Kidney epithelial cell (primary cell): ENCODE data around the gene ZNF554. TPM values are rescaled to one million over a fixed set of nuclear protein-coding genes. Genes with fewer than 3 reads are reported as not detected.

Experiments used
- DNase-seq: peaks from one replicate; pipeline ENCODE4 v3.0.0-alpha.2; 2010; ENCODE audit warnings: low read depth
- H3K27me3 ChIP-seq: 2 replicates; pipeline ENCODE4 v1.6.0; 2011; ENCODE audit warnings: low read length; ENCODE audit not compliant: control insufficient read depth, insufficient read depth
- H3K36me3 ChIP-seq: 2 replicates; pipeline ENCODE4 v1.5.1; 2011; ENCODE audit warnings: low read length; ENCODE audit not compliant: control insufficient read depth, insufficient read depth
- H3K4me3 ChIP-seq: 2 replicates; pipeline ENCODE4 v1.5.1; 2011; ENCODE audit warnings: low read depth, mild to moderate bottlenecking, control low read depth, low read length
- total RNA-seq: library from RNA; depleted of rRNA; stranded (reverse); fragments of >200 nt; gene quantifications from 2 replicates; pipeline ENCODE4 v1.2.3, GENCODE V29; 2015
- TF ChIP-seq, protein P1 (sequence below): IDR thresholded peaks from 2 replicates; pipeline ENCODE4 v1.5.1; 2011; ENCODE audit warnings: mild to moderate bottlenecking, moderate library complexity, low read length, control low read depth, inconsistent platforms; ENCODE audit not compliant: insufficient read depth, poor library complexity, severe bottlenecking

ZNF554 gene
- 3.9 and 4.5 TPM in 2 replicates for total RNA-seq

DNA sequence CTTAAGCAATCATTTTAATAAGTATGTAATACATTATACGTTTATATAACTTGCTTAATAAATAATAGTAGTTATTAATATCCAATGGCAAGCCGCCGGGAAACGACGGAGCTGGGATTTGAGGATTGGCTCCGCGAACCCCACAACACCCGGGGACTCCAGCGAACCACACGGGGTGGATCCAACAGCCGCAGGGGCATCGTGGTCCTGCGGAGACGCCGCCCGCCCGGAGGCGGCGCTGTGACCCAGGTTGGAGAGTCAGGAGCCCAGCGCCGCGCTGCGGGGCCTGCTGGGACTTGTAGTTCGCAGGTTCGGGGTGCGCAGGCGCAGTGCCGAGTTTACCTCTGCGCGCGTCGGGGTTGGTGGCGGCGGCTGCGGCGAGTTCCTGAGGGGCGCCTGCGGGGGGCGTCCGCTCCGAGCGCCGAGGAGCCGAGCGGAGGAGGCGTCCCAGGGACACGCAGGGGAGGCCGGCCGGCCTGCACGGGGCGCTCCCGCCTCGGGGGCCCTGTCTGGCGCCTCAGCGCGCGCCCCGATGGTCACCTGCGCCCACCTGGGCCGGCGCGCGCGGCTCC lies at the start of gene ZNF554:
ZNF554 (plus strand) TSS at position 329 of the 572 bp plus-strand sequence; CDS start at position 533, 204 bp downstream.
- Histone ChIP-seq H3K4me3 (peak within 1 kb of the TSS; percentile 90), H3K36me3 (no peaks in the 10 kb centered on the region), H3K27me3 (no peaks in the 10 kb centered on the region)
- peak; percentile 84 for DNase-seq
- TF ChIP-seq, protein P1, sequence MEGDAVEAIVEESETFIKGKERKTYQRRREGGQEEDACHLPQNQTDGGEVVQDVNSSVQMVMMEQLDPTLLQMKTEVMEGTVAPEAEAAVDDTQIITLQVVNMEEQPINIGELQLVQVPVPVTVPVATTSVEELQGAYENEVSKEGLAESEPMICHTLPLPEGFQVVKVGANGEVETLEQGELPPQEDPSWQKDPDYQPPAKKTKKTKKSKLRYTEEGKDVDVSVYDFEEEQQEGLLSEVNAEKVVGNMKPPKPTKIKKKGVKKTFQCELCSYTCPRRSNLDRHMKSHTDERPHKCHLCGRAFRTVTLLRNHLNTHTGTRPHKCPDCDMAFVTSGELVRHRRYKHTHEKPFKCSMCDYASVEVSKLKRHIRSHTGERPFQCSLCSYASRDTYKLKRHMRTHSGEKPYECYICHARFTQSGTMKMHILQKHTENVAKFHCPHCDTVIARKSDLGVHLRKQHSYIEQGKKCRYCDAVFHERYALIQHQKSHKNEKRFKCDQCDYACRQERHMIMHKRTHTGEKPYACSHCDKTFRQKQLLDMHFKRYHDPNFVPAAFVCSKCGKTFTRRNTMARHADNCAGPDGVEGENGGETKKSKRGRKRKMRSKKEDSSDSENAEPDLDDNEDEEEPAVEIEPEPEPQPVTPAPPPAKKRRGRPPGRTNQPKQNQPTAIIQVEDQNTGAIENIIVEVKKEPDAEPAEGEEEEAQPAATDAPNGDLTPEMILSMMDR = peak; percentile 93

DNA sequence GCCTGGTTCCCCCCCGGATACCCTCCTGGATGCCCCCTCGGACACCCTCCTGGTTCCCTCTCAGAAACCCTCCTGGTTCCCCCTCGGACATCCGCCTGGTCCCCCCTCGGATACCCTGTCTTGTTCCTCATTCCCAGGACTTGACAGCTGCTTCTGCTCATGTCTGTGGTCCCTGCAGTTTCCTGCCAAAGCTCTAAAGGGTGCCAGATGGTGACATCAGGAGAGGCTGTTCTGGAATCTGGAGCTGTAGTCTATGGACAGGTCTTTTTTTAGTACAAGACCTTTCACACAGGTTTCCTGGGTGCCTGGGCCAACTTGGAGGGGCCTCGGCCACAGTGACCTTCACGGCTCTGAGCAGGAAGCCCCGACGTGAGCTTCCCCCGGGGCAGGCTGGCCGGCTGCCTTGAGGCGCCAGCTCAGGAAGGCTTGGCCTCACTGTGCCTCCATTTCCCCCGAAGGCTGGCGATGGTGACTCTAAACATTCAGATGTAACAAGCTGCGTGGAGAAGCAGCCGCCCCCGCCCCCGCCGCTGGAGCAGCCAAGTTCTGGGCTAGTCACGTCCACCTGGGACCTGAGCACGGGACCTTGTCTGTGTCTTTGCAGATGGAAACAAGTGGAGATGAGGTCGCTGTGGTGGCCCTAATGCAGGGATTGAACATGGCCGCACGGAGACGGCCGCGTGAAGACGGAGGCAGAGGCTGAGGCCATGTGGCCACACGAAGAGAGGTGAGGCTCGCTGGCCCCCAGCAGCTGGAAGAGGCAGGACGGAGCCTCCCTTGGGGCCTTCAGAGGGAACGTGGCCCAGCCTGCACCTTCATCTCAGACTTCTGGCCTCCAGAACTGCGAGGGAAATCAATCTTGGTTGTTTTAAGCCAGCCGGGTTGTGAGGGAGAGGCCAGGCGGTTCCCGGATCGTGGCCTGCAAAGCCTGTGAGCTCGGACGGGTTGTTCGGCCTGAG lies 49.3 kb upstream of the ZNF554 start:
- TF ChIP-seq, protein P1 = no peak
- no peak for DNase-seq
- no peak overlapping the region for H3K4me3 ChIP-seq
- no peaks in the 10 kb centered on the region for H3K27me3 ChIP-seq
- no peaks in the 10 kb centered on the region for H3K36me3 ChIP-seq

DNA sequence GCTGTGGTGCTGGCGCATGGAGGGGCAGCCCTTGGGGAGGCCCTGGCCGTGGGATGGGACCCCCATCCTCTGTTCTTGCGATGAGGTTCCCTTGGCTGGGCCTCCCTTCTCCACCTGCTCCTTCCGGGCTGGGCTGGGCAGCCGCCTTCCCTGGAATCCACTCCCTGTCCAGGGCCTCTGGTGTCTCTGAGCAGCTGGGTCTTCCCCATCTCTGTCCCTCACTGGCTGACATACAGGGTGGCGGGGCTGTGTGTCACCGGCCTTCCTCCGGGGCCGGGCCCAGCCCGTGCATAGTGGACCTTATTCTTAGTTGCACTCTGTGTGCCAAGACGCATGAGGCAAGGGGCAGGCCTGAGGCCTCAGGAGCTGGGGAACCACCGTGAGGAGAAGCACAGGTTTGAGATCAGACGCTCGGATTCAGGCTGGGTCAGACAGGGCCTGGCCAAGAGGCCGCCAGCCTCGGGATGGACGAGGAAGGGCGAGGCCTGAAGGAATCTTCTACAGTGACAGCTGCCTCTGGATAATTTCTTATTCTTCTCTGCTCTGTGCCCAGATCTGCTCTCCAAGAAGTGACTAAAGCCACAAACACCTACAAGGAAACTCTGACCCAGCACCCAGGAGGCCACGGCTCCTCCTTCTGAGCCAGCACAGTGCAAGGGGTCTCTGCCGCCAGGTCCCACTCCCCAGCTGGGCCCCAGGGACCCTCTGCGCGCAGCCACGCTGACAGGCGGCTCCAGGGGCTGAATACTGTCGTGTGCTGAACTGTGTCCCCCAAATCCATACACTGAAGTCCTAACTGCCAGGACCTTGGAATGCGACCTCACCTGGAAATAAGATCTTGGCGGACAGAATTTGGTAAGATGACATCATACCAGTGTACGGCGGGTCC lies 47.6 kb upstream of the ZNF554 start:
- TF ChIP-seq, protein P1 = no peak
- no peak overlapping the region for H3K4me3 ChIP-seq
- no peaks in the 10 kb centered on the region for H3K27me3 ChIP-seq
- DNase-seq = no peak
- no peaks in the 10 kb centered on the region for H3K36me3 ChIP-seq

DNA sequence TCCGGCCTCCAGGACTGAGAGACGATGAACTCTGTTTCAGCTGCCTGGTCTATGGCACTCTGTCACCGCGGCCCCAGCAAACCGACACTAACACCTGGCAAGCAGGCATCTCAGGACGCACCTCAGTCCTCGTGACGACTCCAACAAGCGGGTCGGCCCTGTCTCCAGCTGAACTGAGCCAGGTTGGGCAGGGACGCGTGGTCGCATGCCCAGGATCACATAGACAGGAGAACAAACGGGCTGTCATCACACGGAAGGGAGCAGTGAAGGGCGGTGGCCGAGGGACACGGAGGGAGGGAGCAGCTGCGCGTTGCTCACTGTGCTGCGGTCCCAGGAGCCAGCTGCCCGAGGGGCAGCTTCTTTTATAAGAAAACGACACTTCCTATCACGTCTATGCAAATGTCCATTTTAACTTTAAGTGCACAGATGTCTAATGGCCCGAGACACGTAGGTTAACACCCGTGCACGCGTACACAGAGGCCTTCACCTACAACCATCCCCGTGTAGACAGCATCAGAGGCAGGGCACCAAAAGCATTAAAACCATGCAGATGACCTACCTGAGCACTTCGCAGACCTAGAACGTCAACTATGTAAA lies 45.5 kb upstream of the ZNF554 start:
- Histone ChIP-seq H3K36me3 (no peaks in the 10 kb centered on the region), H3K4me3 (no peak overlapping the region), H3K27me3 (no peaks in the 10 kb centered on the region)
- no peak for DNase-seq
- TF ChIP-seq, protein P1 = no peak

DNA sequence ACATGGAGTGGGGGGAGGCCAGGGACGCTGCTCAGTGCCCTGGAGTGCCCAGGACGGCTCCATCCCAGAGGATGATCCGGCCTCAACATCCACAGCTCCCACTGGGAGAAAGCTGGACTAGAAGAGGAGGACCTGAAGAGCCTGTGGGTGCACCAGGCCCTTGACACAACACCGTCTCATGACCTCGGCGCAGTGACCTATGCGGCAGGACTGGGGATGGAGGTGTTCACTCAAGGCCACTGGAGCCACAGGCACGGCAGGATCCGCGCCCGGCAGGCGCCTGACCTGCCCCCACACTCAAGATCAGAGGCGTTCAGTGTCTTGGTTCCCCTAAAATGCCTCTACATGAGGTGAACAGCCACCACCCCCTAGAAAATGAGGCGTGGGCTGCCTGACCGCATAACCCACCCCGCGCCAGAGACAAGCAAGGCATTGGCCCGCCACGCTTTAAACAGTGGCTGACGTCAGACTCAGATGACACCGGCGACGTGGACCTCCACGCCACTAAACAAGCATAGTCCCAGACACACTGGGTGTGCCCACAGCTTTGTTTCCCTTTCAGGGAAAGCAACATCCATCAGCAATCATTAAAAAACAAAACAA lies 44.6 kb upstream of the ZNF554 start:
- TF ChIP-seq, protein P1 = no peak
- H3K36me3 ChIP-seq = no peaks in the 10 kb centered on the region

More for the DNA sequence above, 44.6 kb upstream of the ZNF554 start:
- no peaks in the 10 kb centered on the region for H3K27me3 ChIP-seq
- no peak overlapping the region for H3K4me3 ChIP-seq
- no peak for DNase-seq
